H1 (cell line): ENCODE measurements around the gene SP7. TPM values are rescaled to one million over a fixed set of nuclear protein-coding genes. Genes with fewer than 3 reads are reported as not detected.

ENCODE experiments used
- CTCF ChIA-PET: fragments of 300-600 bp; sonication (Branson Sonifier 250); formaldehyde crosslinking; loops from one replicate; lab custom pipeline; 2021; ENCODE audit not compliant: partially characterized antibody; lab: Charles Lee
- POLR2A ChIA-PET: fragments of 300-600 bp; sonication (Branson Sonifier 250); formaldehyde crosslinking; loops from one replicate; lab custom pipeline; 2021; ENCODE audit warnings: inconsistent platforms; ENCODE audit not compliant: partially characterized antibody; lab: Charles Lee
- DNase-seq, 2 experiments: peaks; one replicate each; pipeline versions ENCODE4 v3.0.0 to v3.0.0-alpha.2; 2010 to 2022; ENCODE audit warnings: low spot score in 2 of 2, low read depth in 1 of 2, mixed read lengths in 1 of 2
- FAIRE-seq: peaks from 2 replicates; lab custom pipeline; 2011; peaks lifted over from hg19 to GRCh38; lab: Jason Lieb, UNC
- H2AFZ ChIP-seq: 2 replicates; pipeline ENCODE4 v1.8.1; 2012; ENCODE audit warnings: low read length, inconsistent platforms
- H2AK5ac ChIP-seq: 2 replicates; pipeline ENCODE4 v1.6.1; 2013; ENCODE audit warnings: low read depth, low read length
- H2BK120ac ChIP-seq: replicated peaks from 2 replicates; pipeline ENCODE3; 2013; ENCODE audit warnings: low read depth, low read length, inconsistent platforms
- H2BK12ac ChIP-seq: 2 replicates; pipeline ENCODE4 v1.6.1; 2013; ENCODE audit warnings: low read depth, low read length
- H2BK15ac ChIP-seq: 2 replicates; pipeline ENCODE4 v1.6.1; 2013; ENCODE audit warnings: low read length
- H2BK20ac ChIP-seq: 2 replicates; pipeline ENCODE4 v1.6.1; 2013; ENCODE audit warnings: low read length
- H2BK5ac ChIP-seq: 2 replicates; pipeline ENCODE4 v1.6.1; 2013; ENCODE audit warnings: low read depth, low read length
- H3K14ac ChIP-seq: 2 replicates; pipeline ENCODE4 v1.6.1; 2013; ENCODE audit warnings: inconsistent platforms; ENCODE audit not compliant: insufficient read length
- H3K18ac ChIP-seq: 2 replicates; pipeline ENCODE4 v1.6.1; 2013; ENCODE audit warnings: low read length; ENCODE audit errors: extremely low read depth
- H3K23ac ChIP-seq: 2 replicates; pipeline ENCODE4 v1.6.1; 2013; ENCODE audit warnings: inconsistent platforms; ENCODE audit not compliant: insufficient read length
- H3K23me2 ChIP-seq: 2 replicates; pipeline ENCODE4 v1.6.1; 2013; ENCODE audit warnings: low read depth, low read length
- H3K27ac ChIP-seq: 2 replicates; pipeline ENCODE4 v1.6.1; 2011; ENCODE audit warnings: low read depth, low read length, inconsistent platforms
- H3K27me3 ChIP-seq, 4 experiments: replicated peaks in 1 of 4; 1 replicate in 1 of 4; 2 replicates in 3 of 4; pipeline versions ENCODE4 v1.6.1 to v1.8.1; 2011 to 2013; ENCODE audit warnings: low read length in 3 of 4, mild to moderate bottlenecking in 3 of 4, inconsistent platforms in 2 of 4, mixed read lengths in 2 of 4, moderate library complexity in 1 of 4; ENCODE audit not compliant: control insufficient read depth in 3 of 4, insufficient read depth in 3 of 4; ENCODE audit errors: extremely low read depth in 1 of 4
- H3K36me3 ChIP-seq, 4 experiments: 2 replicates each; pipeline versions ENCODE4 v1.6.1 to v1.8.1; 2011 to 2013; ENCODE audit warnings: mild to moderate bottlenecking in 4 of 4, low read length in 3 of 4, moderate library complexity in 2 of 4, control low read depth in 1 of 4, inconsistent platforms in 1 of 4; ENCODE audit not compliant: insufficient read depth in 4 of 4, control insufficient read depth in 2 of 4
- H3K4ac ChIP-seq: replicated peaks from 2 replicates; pipeline ENCODE3; 2013; ENCODE audit warnings: low read length, low read depth, mixed read lengths, inconsistent platforms; ENCODE audit not compliant: insufficient read length
- H3K4me1 ChIP-seq, 4 experiments: replicated peaks in 1 of 4; 1 replicate in 1 of 4; 2 replicates in 3 of 4; pipeline versions ENCODE4 v1.6.1 to v1.8.1; 2011 to 2013; ENCODE audit warnings: low read length in 3 of 4, inconsistent platforms in 2 of 4, mixed read lengths in 1 of 4; ENCODE audit not compliant: insufficient read depth in 4 of 4, control insufficient read depth in 3 of 4
- H3K4me2 ChIP-seq, 2 experiments: 2 replicates each; pipeline versions ENCODE4 v1.6.1 to v1.8.1; 2011 to 2013; ENCODE audit warnings: low read depth in 2 of 2, low read length in 2 of 2, control low read depth in 1 of 2, inconsistent platforms in 1 of 2, mild to moderate bottlenecking in 1 of 2; ENCODE audit not compliant: insufficient read depth in 1 of 2
- H3K4me3 ChIP-seq, 4 experiments: fragments of 200-600, 300-600 bp in 1 of 4; sonication (generic), shearing (Covaris generic), sonication (Bioruptor Twin) in 1 of 4; 2 replicates each; pipeline versions ENCODE4 v1.5.1 to v1.8.1; 2011 to 2016; ENCODE audit warnings: low read length in 4 of 4, low read depth in 3 of 4, control low read depth in 2 of 4, inconsistent platforms in 2 of 4, mild to moderate bottlenecking in 2 of 4, mixed read lengths in 1 of 4, moderate library complexity in 1 of 4; ENCODE audit not compliant: insufficient read depth in 2 of 4; ENCODE audit errors: extremely low read depth in 1 of 4
- H3K56ac ChIP-seq: replicated peaks from 2 replicates; pipeline ENCODE3; 2013; ENCODE audit warnings: low read depth, mild to moderate bottlenecking, mixed read lengths, low read length, inconsistent platforms; ENCODE audit not compliant: insufficient read length
- H3K79me1 ChIP-seq: 2 replicates; pipeline ENCODE4 v1.6.1; 2013; ENCODE audit warnings: low read depth, low read length, control low read depth
- H3K79me2 ChIP-seq, 2 experiments: 2 replicates each; pipeline versions ENCODE4 v1.6.1 to v1.8.1; 2012 to 2013; ENCODE audit warnings: low read length in 2 of 2, mild to moderate bottlenecking in 2 of 2, inconsistent platforms in 1 of 2; ENCODE audit not compliant: insufficient read depth in 2 of 2, control insufficient read depth in 1 of 2
- H3K9ac ChIP-seq, 4 experiments: replicated peaks in 1 of 4; 1 replicate in 1 of 4; 2 replicates in 3 of 4; pipeline versions ENCODE4 v1.6.1 to v1.8.1; 2011 to 2013; ENCODE audit warnings: low read depth in 3 of 4, low read length in 3 of 4, control low read depth in 2 of 4, mild to moderate bottlenecking in 2 of 4, moderate library complexity in 2 of 4, inconsistent platforms in 1 of 4; ENCODE audit errors: extremely low read depth in 1 of 4
- H3K9me3 ChIP-seq, 2 experiments: 2 replicates each; pipeline versions ENCODE4 v1.6.1 to v1.8.1; 2012 to 2013; ENCODE audit warnings: mild to moderate bottlenecking in 2 of 2, moderate library complexity in 2 of 2, control low read depth in 1 of 2, inconsistent platforms in 1 of 2, low read depth in 1 of 2, low read length in 1 of 2, mixed read lengths in 1 of 2; ENCODE audit not compliant: insufficient read depth in 2 of 2
- H4K20me1 ChIP-seq, 2 experiments: replicated peaks in 1 of 2; 2 replicates each; pipeline versions ENCODE3 to v1.8.1; 2011 to 2013; ENCODE audit warnings: inconsistent platforms in 2 of 2, low read length in 2 of 2, mild to moderate bottlenecking in 1 of 2; ENCODE audit not compliant: insufficient read depth in 2 of 2, control insufficient read depth in 1 of 2
- H4K5ac ChIP-seq: 2 replicates; pipeline ENCODE4 v1.6.1; 2013; ENCODE audit warnings: low read length, low read depth, mixed read lengths, inconsistent platforms; ENCODE audit not compliant: insufficient read length
- H4K8ac ChIP-seq: 2 replicates; pipeline ENCODE4 v1.8.0; 2013; ENCODE audit warnings: mild to moderate bottlenecking, moderate library complexity, low read length, inconsistent platforms; ENCODE audit not compliant: insufficient read depth; ENCODE audit errors: extremely low read depth
- H4K91ac ChIP-seq: replicated peaks from 2 replicates; pipeline ENCODE3; 2013; ENCODE audit warnings: low read length, mixed read lengths, inconsistent platforms; ENCODE audit not compliant: insufficient read length
- TAF7 ChIP-seq: optimal IDR thresholded peaks from 2 replicates; pipeline ENCODE3; 2011; ENCODE audit warnings: low read depth, mild to moderate bottlenecking, inconsistent platforms, low read length, moderate library complexity, borderline replicate concordance
- WGBS, 2 experiments: shearing (Covaris generic) in 1 of 2; methylation state at CpG; one replicate each; pipeline versions ENCODE4 v1.1.6 to v1.1.7; 2013 to 2015; ENCODE audit warnings: low lambda C conversion rate in 2 of 2, mixed read lengths in 2 of 2, inconsistent platforms in 1 of 2, low coverage in 1 of 2, missing lambda C conversion rate in 1 of 2; ENCODE audit not compliant: insufficient replicate concordance in 2 of 2, insufficient coverage in 1 of 2, insufficient read length in 1 of 2; ENCODE audit errors: extremely low coverage in 1 of 2, missing lambda C conversion rate in 1 of 2; 5-methylcytosine and 5-hydroxymethylcytosine counted together
- polyA plus RNA-seq, 7 experiments: library from polyadenylated mRNA; depleted of rRNA in 3 of 7; stranded (reverse) in 5 of 7; unstranded in 2 of 7; fragments of >200 nt in 5 of 7; fragments of 200-250 nt in 2 of 7; gene quantifications; 1 replicate in 5 of 7; 2 replicates in 1 of 7; 4 replicates in 1 of 7; pipeline versions ENCODE4 v1.2.1 to v1.2.3, GENCODE V29; 2011 to 2013; ENCODE audit warnings: missing spikeins in 2 of 7, mixed read lengths in 2 of 7
- total RNA-seq: library from RNA; stranded (reverse); fragmentation: NEBNext Ultra II Directional; extraction: Animal tissue kit (Norgen Biotek cat#: 25700); gene quantifications from 2 replicates; pipeline ENCODE4 v1.2.1, GENCODE V29; 2021

SP7 gene
- total and polyA plus RNA-seq, 2 of the 8 experiments (the other 6 are each of a cell fraction or from before 2014, with no cell fraction given), result 0.12 to 0.13 TPM

- H2BK5ac ChIP-seq, result no peak overlapping the region
- H2BK12ac ChIP-seq, result no peak overlapping the region
- H3K14ac ChIP-seq, result no peak overlapping the region
- POLR2A ChIA-PET, result interaction anchor here (0.6 to 5.4 kb wide), 13 partner anchors 8 to 165 kb away, joined by 3 to 30 read pairs (median 4); partner anchors contain the start of genes AAAS and PFDN5
- no peak overlapping the region for H3K56ac ChIP-seq
- WGBS, 2 experiments, result 92% methylated on average over 5 of the region's 5 CpGs; no CpG with 5 or more reads in 1 of the 2 experiments
- TF ChIP-seq TAF7, result no peak
- TF ChIP-seq, all 59 proteins: peak for 0
- Histone ChIP-seq H3K9ac (no peak overlapping the region), H2BK20ac (no peak overlapping the region), H3K79me1 (peaks cover 6% of the 10 kb centered on the region), H4K91ac (no peak overlapping the region), H3K36me3 (peaks cover 23 to 48% (median 40%) of the 10 kb centered on the region in 4 experiments), H3K23me2 (peaks cover 8% of the 10 kb centered on the region), H2AFZ (no peak overlapping the region), H3K4me2 (no peak overlapping the region), H3K4me3 (no peak overlapping the region), H3K23ac (no peak overlapping the region), H2AK5ac (no peak overlapping the region), H4K8ac (no peak overlapping the region), H2BK120ac (no peak overlapping the region), H4K20me1 (peaks cover 4 to 6% of the 10 kb centered on the region in 2 experiments), H3K18ac (no peak overlapping the region), H3K27ac (no peak overlapping the region), H3K27me3 (no peaks in the 10 kb centered on the region), H3K9me3 (no peaks in the 10 kb centered on the region), H2BK15ac (no peak overlapping the region), H3K4me1 (peaks cover 0 to 5% (median under 1%) of the 10 kb centered on the region in 4 experiments; a peak in 3 of 7 replicates), H3K79me2 (peaks cover 0 to 13% of the 10 kb centered on the region in 2 experiments; a peak in 2 of 4 replicates), H4K5ac (no peak overlapping the region), H3K4ac (no peak overlapping the region)
- CTCF ChIA-PET, result interaction anchor here (0.8 to 28.3 kb wide), 10 partner anchors 8 to 119 kb away, joined by 3 to 573 read pairs (median 4); partner anchors contain the start of genes AAAS and ITGB7
- FAIRE-seq, result no peak
- no peak for DNase-seq
These were observed 33.3 kb downstream of the SP7 start for GRCh38 chr12:53302903-53303302.
